ENCODE results near the gene RAB8A. TPM values are rescaled to one million over a fixed set of nuclear protein-coding genes. Genes with fewer than 3 reads are reported as not detected.

Gene RAB8A
- polyA plus RNA-seq, 3 donors: 109 to 124 (median 114) TPM

GRCh38 chr19:16136185-16136999 is 24.7 kb downstream of the RAB8A start:
- Mint-ChIP-seq H3K27me3 (ENCODE audit: low read depth in 3 of 3) (peaks cover 0 to 3% (median under 1%) of the 10 kb centered on the region in 3 donors), H3K36me3 (peaks cover 32 to 33% of the 10 kb centered on the region in 2 donors), H3K4me1 (peaks cover 66% of the 10 kb centered on the region), H3K9me3 (peaks cover 0 to 5% (median 0%) of the 10 kb centered on the region in 7 donors), H3K27ac (peak overlapping the region in 4 of 7 donors; percentile 8 to 77 (median 48)), H3K4me3 (no peak overlapping the region)
- Histone ChIP-seq H3K4me1 (ENCODE audit: control insufficient read depth in 1 of 2, insufficient read depth in 2 of 2, low read length in 2 of 2) (peaks cover 36 to 71% of the 10 kb centered on the region in 2 donors), H3K4me3 (replicated peaks in 1 of 3; ENCODE audit: low read depth in 2 of 3, low read length in 3 of 3) (no peak overlapping the region), H3K9ac (ENCODE audit: insufficient read depth, low read length, poor library complexity, severe bottlenecking) (no peak overlapping the region), H3K9me3 (replicated peaks in 1 of 2; ENCODE audit: control insufficient read depth in 1 of 2, insufficient read depth in 1 of 2, low read length in 2 of 2) (no peaks in the 10 kb centered on the region), H4K20me1 (ENCODE audit: insufficient read depth, low read length) (peaks cover 22% of the 10 kb centered on the region), H3K79me2 (ENCODE audit: insufficient read depth, low read length) (peaks cover 100% of the 10 kb centered on the region), H3K36me3 (replicated peaks in 1 of 2; ENCODE audit: control insufficient read depth in 1 of 2, insufficient read depth in 2 of 2, low read length in 2 of 2) (peaks cover 31 to 32% of the 10 kb centered on the region in 2 donors), H3K4me2 (replicated peaks; ENCODE audit: extremely low read depth, low read length, poor library complexity, severe bottlenecking) (no peak overlapping the region), H3K27ac (ENCODE audit: low read depth in 1 of 2, low read length in 2 of 2) (peak overlapping the region in 1 of 2 donors; percentile 43), H2AFZ (ENCODE audit: insufficient read depth, low read depth, low read length, poor library complexity, severe bottlenecking) (no peak overlapping the region), H3K27me3 (ENCODE audit: control insufficient read depth in 2 of 2, insufficient read depth in 2 of 2, low read length in 2 of 2) (no peaks in the 10 kb centered on the region)
- no peak for TF ChIP-seq CTCF (IDR thresholded peaks at IDR 0.05)
- intact Hi-C loops (cut with micrococcal nuclease): loop anchor here in 1 of 2 donors (5.0 kb wide), 1 partner anchor 41 kb away; no protein-coding TSS in a partner anchor
- no peak for DNase-seq
- WGBS (ENCODE audit: insufficient coverage): 79% methylated on average over 12 of the region's 16 CpGs

- peak in 1 of 3 donors; percentile 30 for DNase-seq
- H3K4me3 Mint-ChIP-seq: peak overlapping the region; percentile 6 to 70
- peaks cover 95% of the 10 kb centered on the region for H3K79me2 ChIP-seq (ENCODE audit: insufficient read depth, low read length)
- H3K9me3 ChIP-seq (replicated peaks in 1 of 2; ENCODE audit: control insufficient read depth in 1 of 2, insufficient read depth in 1 of 2, low read length in 2 of 2): peaks cover 0 to 4% of the 10 kb centered on the region in 2 donors
- peak overlapping the region; percentile 41 to 73 for H3K27ac ChIP-seq (ENCODE audit: low read depth in 1 of 2, low read length in 2 of 2)
- peaks cover 5 to 15% (median 8%) of the 10 kb centered on the region in 7 donors for H3K9me3 Mint-ChIP-seq
- H3K4me1 Mint-ChIP-seq: peaks cover 83% of the 10 kb centered on the region
- H3K4me2 ChIP-seq (replicated peaks; ENCODE audit: extremely low read depth, low read length, poor library complexity, severe bottlenecking): peak overlapping the region; percentile 32
- peaks cover 0 to 3% (median 0%) of the 10 kb centered on the region in 3 donors for H3K27me3 Mint-ChIP-seq (ENCODE audit: low read depth in 3 of 3)
- H3K4me3 ChIP-seq (replicated peaks in 1 of 3; ENCODE audit: low read depth in 2 of 3, low read length in 3 of 3): peak overlapping the region in 1 of 3 experiments; percentile 35
- WGBS (ENCODE audit: insufficient coverage): 0% methylated on average over 1 of the region's 13 CpGs
- peaks cover 66 to 91% of the 10 kb centered on the region in 2 donors for H3K4me1 ChIP-seq (ENCODE audit: control insufficient read depth in 1 of 2, insufficient read depth in 2 of 2, low read length in 2 of 2)
- intact Hi-C loops (cut with micrococcal nuclease): loop anchor here in 1 of 2 donors (5.0 kb wide), 1 partner anchor 38 kb away; no protein-coding TSS in a partner anchor
- H3K27ac Mint-ChIP-seq: peak overlapping the region; percentile 77 to 94 (median 91)
- TF ChIP-seq CTCF (IDR thresholded peaks at IDR 0.05): no peak
- no peaks in the 10 kb centered on the region for H4K20me1 ChIP-seq (ENCODE audit: insufficient read depth, low read length)
- H3K36me3 ChIP-seq (replicated peaks in 1 of 2; ENCODE audit: control insufficient read depth in 1 of 2, insufficient read depth in 2 of 2, low read length in 2 of 2): no peaks in the 10 kb centered on the region
- peaks cover 2 to 3% of the 10 kb centered on the region in 2 donors for H3K36me3 Mint-ChIP-seq
- peak overlapping the region; percentile 19 for H3K9ac ChIP-seq (ENCODE audit: insufficient read depth, low read length, poor library complexity, severe bottlenecking)
- H3K27me3 ChIP-seq (ENCODE audit: control insufficient read depth in 2 of 2, insufficient read depth in 2 of 2, low read length in 2 of 2): no peaks in the 10 kb centered on the region
- H2AFZ ChIP-seq (ENCODE audit: insufficient read depth, low read depth, low read length, poor library complexity, severe bottlenecking): peak overlapping the region; percentile 80
These were observed 28.1 kb downstream of the RAB8A start for GRCh38 chr19:16139752-16140151.
